Stimulated activated CD8-positive, alpha-beta memory T cell treated with anti-CD3 and anti-CD28 coated beads, Interleukin-15, amount 100 ng/mL, for 1 hour (primary cell): ENCODE data around the gene ABCG4.
"Not testable (repeated sequence)": the region's sequence is repeated elsewhere in the genome, so short reads cannot be mapped to it uniquely, and the experiment has no call there.

Source experiments
- DNase-seq: peaks from one replicate; pipeline ENCODE4 v3.0.0-alpha.2; 2020; ENCODE audit warnings: low read depth

Gene ABCG4

DNA sequence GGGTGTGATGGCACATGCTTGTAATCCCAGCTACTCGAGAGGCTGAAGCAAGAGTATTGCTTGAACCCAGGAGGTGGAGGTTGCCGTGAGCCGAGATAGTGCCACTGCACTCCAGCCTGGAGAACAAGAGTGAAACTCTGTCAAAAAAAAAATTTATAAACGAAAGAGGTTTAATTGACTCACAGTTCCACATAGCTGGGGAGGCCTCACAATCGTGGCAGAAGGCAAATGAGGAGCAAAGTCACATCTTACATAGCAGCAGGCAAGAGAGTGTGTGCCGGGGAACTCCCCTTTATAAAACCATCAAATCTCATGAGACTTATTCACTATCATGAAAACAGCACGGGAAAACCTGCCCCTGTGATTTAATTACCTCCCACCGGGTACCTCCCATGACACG, 35.5 kb downstream of the ABCG4 start:
- DNase-seq, result not testable (repeated sequence)

GRCh38 chr11:119185981-119186634, 37.3 kb downstream of the ABCG4 start:
- DNase-seq, result no peak

GRCh38 chr11:119187123-119187892, 38.5 kb downstream of the ABCG4 start:
- no peak for DNase-seq

GRCh38 chr11:119188067-119188466, 39.2 kb downstream of the ABCG4 start:
- DNase-seq, result no peak

GRCh38 chr11:119188887-119189286, 40.0 kb downstream of the ABCG4 start:
- no peak for DNase-seq

- no peak for DNase-seq
These were observed 40.5 kb downstream of the ABCG4 start for GRCh38 chr11:119189393-119189792.

DNA sequence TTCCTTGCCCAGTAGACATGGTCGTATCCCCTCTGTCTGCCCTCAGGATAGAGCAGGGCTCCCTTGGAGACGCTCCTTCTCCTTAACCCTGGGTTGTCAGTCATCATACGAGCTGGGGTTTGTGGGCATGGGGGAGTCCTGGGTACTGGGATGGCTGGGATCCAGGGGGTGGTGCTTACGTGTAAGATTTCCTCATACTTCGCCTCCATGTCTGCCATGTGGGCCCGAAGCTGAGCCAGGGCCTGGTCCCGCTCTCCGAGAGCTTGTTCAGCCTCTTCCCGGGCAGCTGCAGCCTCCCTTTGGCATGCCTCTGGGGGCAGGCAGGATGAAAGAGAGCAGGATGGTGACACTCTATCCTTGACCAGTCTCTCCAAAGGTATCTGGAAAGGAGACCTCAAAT, 41.7 kb downstream of the ABCG4 start:
- no peak for DNase-seq

GRCh38 chr11:119191265-119191664, 42.4 kb downstream of the ABCG4 start:
- DNase-seq, result not testable (repeated sequence)

GRCh38 chr11:119192111-119192510, 43.3 kb downstream of the ABCG4 start:
- no peak for DNase-seq

DNA sequence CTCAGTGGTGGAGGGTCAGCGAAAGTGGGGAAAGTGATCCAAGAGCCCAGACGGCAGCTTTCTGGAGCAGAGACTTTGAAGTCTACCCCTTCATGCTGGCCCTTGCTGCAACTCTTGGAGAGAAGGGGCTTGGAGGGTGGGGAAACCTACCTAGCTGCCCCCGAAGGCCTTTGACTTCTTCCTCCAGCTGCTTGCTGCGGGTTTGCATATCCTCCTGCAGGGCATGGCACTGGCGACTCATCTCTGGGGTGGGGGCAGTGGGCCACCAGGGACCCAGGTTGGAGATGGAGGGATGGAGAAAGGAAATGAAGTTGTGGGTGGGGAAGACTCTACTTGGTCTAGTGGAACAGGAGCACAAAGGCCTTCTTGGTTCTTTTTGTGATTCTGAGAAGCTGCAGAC, 44.1 kb downstream of the ABCG4 start:
- DNase-seq, result no peak

GRCh38 chr11:119193626-119194025, 44.8 kb downstream of the ABCG4 start:
- no peak for DNase-seq

GRCh38 chr11:119194811-119195440, 46.1 kb downstream of the ABCG4 start:
- no peak for DNase-seq

DNA sequence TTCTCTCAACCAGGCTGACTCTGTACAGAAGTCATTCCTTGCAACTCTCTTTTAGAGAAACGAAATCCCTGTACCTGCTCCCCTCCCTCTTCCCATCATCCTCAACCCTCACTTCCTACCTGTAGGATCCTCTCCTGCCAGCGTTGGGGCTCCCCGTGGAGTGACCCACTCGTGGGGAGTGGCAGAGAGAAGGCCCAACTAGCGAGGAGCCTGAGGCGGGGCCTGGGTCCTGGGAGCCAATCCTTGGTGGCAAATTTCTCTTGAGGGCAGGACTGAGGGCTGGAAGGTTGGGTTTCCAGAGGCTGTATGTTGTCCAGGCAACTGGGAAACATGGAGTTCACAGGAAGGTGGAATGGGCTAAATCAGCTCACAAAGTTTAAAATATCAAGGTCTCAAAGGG, 46.8 kb downstream of the ABCG4 start:
- no peak for DNase-seq

GRCh38 chr11:119196833-119197483, 48.1 kb downstream of the ABCG4 start:
- DNase-seq, result peak; percentile 43

- no peak for DNase-seq
These were observed 50.1 kb downstream of the ABCG4 start for GRCh38 chr11:119198925-119199324.

- DNase-seq, result not testable (repeated sequence)
These were observed 52.4 kb downstream of the ABCG4 start for GRCh38 chr11:119201236-119201635.

DNA sequence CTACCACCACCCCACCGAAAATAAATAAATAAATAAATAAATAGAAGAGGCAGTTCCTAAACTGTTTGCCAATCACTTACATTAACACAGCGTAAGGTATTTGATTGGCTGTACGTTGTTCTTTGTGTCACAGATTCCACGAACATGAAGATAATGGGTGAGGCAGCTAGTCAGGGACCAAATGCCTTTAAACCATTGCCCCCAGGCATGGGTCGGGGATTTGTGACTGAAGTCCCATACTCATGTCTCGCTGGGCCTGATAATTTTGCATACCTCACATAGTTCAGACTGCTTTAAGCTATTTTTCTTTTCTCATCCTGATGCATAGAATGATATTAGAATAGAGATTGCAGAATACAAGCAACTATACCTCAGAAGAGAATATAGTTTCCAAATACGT, 53.7 kb downstream of the ABCG4 start:
- DNase-seq, result no peak

DNA sequence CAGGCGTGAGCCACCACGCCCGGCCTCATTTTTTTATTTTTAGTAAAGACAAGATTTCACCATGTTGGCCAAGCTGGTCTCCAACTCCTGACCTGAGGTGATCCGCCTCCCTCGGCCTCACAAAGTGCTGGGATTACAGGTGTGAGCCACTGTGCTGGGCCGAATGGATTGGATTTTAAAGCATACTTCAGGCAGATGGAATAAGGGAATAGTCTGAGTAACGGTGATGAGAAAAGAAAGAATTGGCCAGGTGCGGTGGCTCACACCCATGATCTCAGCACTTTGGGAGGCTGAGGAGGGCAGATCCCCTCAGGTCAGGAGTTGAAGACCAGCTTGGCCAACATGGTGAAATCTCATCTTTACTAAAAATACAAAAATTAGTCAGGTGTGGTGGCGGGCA, 55.2 kb downstream of the ABCG4 start:
- no peak for DNase-seq

DNA sequence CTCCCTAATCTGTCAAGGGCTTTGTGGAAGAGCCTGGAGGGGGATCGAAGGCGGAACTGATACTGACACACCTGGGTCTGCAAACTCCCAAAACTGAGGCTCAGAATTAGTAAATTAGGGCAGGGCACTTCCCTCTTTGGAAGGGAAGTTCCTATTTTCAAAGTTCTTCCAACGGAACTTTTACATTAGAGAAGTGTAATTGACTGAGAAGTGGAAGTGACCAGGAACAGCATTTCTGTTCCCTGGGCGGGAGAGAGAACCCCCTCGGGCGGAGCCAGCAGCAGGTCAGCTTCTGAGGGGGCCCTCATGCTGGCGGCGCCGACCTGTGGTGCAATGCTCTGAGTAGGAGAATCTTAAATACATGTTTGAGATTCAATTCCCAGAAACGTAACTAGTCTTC, 56.2 kb downstream of the ABCG4 start:
- DNase-seq, result no peak

- peak; percentile 99 for DNase-seq
These were observed 57.0 kb downstream of the ABCG4 start, which contains the start of gene CBL for GRCh38 chr11:119205574-119206510. Gene CBL (plus strand): TSS chr11:119206339. CDS start chr11:119206418, 79 bp downstream.
